HepG2 (cell line): ENCODE results near the gene ZMPSTE24. TPM values are rescaled to one million over a fixed set of nuclear protein-coding genes. Genes with fewer than 3 reads are reported as not detected.
A peak's percentile ranks its signal among the peaks of the same experiment; 100 is the strongest.

Source experiments
- FOXC1 ChIP-seq: sonication (generic); formaldehyde crosslinking; IDR thresholded peaks from 2 replicates; pipeline ENCODE4 v1.8.0; 2022; ENCODE audit warnings: mild to moderate bottlenecking, missing genetic modification reagents, borderline replicate concordance
- MLLT10 ChIP-seq: sonication (generic); formaldehyde crosslinking; IDR thresholded peaks from 2 replicates; pipeline ENCODE4 v1.4.0; 2020; ENCODE audit warnings: missing genetic modification reagents
- RAD21 ChIP-seq: fragments of 450-650 bp; formaldehyde crosslinking; IDR thresholded peaks from 2 replicates; pipeline ENCODE4 v1.5.0; 2020; ENCODE audit warnings: mild to moderate bottlenecking
- U2AF1 ChIP-seq: fragments of 200-400 bp; formaldehyde crosslinking; optimal IDR thresholded peaks from 2 replicates; pipeline ENCODE3; 2017; ENCODE audit warnings: mild to moderate bottlenecking, low read depth, low read length
- U2AF2 ChIP-seq: fragments of 200-400 bp; formaldehyde crosslinking; IDR thresholded peaks from 2 replicates; pipeline ENCODE4 v1.6.1; 2017; ENCODE audit warnings: low read depth, mild to moderate bottlenecking, low read length
- ZNF337 ChIP-seq: sonication (generic); formaldehyde crosslinking; IDR thresholded peaks from 2 replicates; pipeline ENCODE4 v1.5.1; 2020; ENCODE audit warnings: missing genetic modification reagents, low read depth, mild to moderate bottlenecking, borderline replicate concordance
- ZNF792 ChIP-seq: IDR thresholded peaks from 2 replicates; pipeline ENCODE4 v1.6.1; 2016
- polyA plus RNA-seq, 8 experiments: library from polyadenylated mRNA; depleted of rRNA in 3 of 8; stranded (reverse) in 7 of 8; unstranded in 1 of 8; fragments of >200 nt; fragmentation: Illumina TruSeq in 4 of 8; extraction: Trizol in 4 of 8; gene quantifications; 2 replicates each; pipeline versions ENCODE4 v1.2.1 to v1.2.3, GENCODE V29; 2011 to 2016; ENCODE audit warnings: low read depth in 4 of 8, missing spikeins in 1 of 8, mixed read lengths in 1 of 8; ENCODE audit not compliant: insufficient read depth in 1 of 8
- total RNA-seq, 5 experiments: library from RNA; depleted of rRNA; stranded (reverse); fragments of >200 nt; fragmentation: Illumina TruSeq; extraction: Trizol; gene quantifications; 2 replicates each; pipeline ENCODE4 v1.2.3, GENCODE V29; 2016; ENCODE audit warnings: low read depth in 1 of 5
- TF ChIP-seq, protein P1 (sequence below), 2 experiments: sonication (generic) in 1 of 2; formaldehyde crosslinking in 1 of 2; IDR thresholded peaks; 2 replicates each; pipeline versions ENCODE4 v1.4.0 to v1.6.1; 2016 to 2020; ENCODE audit warnings: borderline replicate concordance in 1 of 2, low read depth in 1 of 2, mild to moderate bottlenecking in 1 of 2, missing genetic modification reagents in 1 of 2
- TF ChIP-seq, protein P2 (sequence below): sonication (generic); formaldehyde crosslinking; IDR thresholded peaks from 2 replicates; pipeline ENCODE4 v1.8.0; 2022; ENCODE audit warnings: mild to moderate bottlenecking, missing genetic modification reagents; ENCODE audit not compliant: insufficient replicate concordance
- TF ChIP-seq, protein P3 (sequence below): sonication (generic); formaldehyde crosslinking; IDR thresholded peaks from 2 replicates; pipeline ENCODE4 v1.5.1; 2020; ENCODE audit warnings: mild to moderate bottlenecking, missing genetic modification reagents, moderate library complexity
- TF ChIP-seq, protein P4 (sequence below), 2 experiments: sonication (generic) in 1 of 2; formaldehyde crosslinking in 1 of 2; IDR thresholded peaks; 2 replicates each; pipeline versions ENCODE4 v1.6.1 to v1.9.0; 2014 to 2022; ENCODE audit warnings: antibody characterized with exemption in 1 of 2, borderline replicate concordance in 1 of 2, inconsistent platforms in 1 of 2, low read depth in 1 of 2, missing genetic modification reagents in 1 of 2

The ZMPSTE24 gene
- total and polyA plus RNA-seq, 2 of the 13 experiments (the other 11 are each of a cell fraction or from before 2014, with no cell fraction given): 13.6 to 60.2 TPM

DNA sequence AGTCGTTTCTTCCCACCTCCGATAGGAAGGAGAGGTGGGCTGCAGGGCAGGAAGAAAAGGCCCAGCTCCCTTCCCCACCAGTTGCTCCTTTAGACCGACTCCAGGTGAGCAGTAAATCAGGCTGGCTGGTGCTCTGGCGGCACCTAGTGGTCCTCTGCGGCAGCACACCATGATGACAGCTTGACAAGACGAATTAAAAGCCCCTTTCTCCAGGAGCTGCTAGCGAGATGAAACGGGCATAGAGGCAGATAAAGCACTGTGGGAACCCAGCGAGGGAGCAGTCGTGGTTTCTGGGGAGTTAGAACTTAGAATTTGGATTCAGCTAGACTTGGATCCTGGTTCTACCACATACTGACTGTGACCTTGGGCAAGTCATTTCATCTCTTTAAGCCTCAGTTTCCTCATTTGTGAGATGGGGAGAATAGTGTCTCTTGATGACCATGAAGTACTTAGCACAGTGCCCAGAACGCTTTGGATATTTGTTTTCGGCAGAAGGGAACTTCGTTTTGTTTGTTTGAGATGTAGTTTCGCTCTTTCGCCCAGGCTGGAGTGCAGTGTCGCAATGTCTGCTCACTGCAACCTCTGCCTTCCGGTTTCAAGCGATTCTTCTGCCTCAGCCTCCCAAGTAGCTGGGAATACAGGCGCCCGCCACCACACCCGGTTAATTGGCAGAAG lies 80.8 kb downstream of the ZMPSTE24 start (continued):
- TF ChIP-seq, protein P1, sequence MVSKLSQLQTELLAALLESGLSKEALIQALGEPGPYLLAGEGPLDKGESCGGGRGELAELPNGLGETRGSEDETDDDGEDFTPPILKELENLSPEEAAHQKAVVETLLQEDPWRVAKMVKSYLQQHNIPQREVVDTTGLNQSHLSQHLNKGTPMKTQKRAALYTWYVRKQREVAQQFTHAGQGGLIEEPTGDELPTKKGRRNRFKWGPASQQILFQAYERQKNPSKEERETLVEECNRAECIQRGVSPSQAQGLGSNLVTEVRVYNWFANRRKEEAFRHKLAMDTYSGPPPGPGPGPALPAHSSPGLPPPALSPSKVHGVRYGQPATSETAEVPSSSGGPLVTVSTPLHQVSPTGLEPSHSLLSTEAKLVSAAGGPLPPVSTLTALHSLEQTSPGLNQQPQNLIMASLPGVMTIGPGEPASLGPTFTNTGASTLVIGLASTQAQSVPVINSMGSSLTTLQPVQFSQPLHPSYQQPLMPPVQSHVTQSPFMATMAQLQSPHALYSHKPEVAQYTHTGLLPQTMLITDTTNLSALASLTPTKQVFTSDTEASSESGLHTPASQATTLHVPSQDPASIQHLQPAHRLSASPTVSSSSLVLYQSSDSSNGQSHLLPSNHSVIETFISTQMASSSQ (IDR thresholded peaks at IDR 0.05; ENCODE audit: low read depth): no peak
- TF ChIP-seq, protein P1 (CRISPR knock-in tag; IDR thresholded peaks at IDR 0.05; ENCODE audit: borderline replicate concordance): 0 out of 2 replicates have a peak, but pooled peaks have one; percentile 40
- TF ChIP-seq U2AF1 (no peak), U2AF2 (no peak), MLLT10 (CRISPR knock-in tag) (no peak), ZNF792 (0 out of 2 replicates have a peak, but pooled peaks have one; percentile 31), FOXC1 (CRISPR knock-in tag) (peak; percentile 34; the same call in 1 of the 2 replicates), ZNF337 (CRISPR knock-in tag) (no peak), RAD21 (peak; percentile 94)
- TF ChIP-seq, protein P2, sequence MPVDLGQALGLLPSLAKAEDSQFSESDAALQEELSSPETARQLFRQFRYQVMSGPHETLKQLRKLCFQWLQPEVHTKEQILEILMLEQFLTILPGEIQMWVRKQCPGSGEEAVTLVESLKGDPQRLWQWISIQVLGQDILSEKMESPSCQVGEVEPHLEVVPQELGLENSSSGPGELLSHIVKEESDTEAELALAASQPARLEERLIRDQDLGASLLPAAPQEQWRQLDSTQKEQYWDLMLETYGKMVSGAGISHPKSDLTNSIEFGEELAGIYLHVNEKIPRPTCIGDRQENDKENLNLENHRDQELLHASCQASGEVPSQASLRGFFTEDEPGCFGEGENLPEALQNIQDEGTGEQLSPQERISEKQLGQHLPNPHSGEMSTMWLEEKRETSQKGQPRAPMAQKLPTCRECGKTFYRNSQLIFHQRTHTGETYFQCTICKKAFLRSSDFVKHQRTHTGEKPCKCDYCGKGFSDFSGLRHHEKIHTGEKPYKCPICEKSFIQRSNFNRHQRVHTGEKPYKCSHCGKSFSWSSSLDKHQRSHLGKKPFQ: no peak
- TF ChIP-seq, protein P3, sequence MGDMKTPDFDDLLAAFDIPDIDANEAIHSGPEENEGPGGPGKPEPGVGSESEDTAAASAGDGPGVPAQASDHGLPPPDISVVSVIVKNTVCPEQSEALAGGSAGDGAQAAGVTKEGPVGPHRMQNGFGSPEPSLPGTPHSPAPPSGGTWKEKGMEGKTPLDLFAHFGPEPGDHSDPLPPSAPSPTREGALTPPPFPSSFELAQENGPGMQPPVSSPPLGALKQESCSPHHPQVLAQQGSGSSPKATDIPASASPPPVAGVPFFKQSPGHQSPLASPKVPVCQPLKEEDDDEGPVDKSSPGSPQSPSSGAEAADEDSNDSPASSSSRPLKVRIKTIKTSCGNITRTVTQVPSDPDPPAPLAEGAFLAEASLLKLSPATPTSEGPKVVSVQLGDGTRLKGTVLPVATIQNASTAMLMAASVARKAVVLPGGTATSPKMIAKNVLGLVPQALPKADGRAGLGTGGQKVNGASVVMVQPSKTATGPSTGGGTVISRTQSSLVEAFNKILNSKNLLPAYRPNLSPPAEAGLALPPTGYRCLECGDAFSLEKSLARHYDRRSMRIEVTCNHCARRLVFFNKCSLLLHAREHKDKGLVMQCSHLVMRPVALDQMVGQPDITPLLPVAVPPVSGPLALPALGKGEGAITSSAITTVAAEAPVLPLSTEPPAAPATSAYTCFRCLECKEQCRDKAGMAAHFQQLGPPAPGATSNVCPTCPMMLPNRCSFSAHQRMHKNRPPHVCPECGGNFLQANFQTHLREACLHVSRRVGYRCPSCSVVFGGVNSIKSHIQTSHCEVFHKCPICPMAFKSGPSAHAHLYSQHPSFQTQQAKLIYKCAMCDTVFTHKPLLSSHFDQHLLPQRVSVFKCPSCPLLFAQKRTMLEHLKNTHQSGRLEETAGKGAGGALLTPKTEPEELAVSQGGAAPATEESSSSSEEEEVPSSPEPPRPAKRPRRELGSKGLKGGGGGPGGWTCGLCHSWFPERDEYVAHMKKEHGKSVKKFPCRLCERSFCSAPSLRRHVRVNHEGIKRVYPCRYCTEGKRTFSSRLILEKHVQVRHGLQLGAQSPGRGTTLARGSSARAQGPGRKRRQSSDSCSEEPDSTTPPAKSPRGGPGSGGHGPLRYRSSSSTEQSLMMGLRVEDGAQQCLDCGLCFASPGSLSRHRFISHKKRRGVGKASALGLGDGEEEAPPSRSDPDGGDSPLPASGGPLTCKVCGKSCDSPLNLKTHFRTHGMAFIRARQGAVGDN: peak; percentile 46
- TF ChIP-seq, protein P4, sequence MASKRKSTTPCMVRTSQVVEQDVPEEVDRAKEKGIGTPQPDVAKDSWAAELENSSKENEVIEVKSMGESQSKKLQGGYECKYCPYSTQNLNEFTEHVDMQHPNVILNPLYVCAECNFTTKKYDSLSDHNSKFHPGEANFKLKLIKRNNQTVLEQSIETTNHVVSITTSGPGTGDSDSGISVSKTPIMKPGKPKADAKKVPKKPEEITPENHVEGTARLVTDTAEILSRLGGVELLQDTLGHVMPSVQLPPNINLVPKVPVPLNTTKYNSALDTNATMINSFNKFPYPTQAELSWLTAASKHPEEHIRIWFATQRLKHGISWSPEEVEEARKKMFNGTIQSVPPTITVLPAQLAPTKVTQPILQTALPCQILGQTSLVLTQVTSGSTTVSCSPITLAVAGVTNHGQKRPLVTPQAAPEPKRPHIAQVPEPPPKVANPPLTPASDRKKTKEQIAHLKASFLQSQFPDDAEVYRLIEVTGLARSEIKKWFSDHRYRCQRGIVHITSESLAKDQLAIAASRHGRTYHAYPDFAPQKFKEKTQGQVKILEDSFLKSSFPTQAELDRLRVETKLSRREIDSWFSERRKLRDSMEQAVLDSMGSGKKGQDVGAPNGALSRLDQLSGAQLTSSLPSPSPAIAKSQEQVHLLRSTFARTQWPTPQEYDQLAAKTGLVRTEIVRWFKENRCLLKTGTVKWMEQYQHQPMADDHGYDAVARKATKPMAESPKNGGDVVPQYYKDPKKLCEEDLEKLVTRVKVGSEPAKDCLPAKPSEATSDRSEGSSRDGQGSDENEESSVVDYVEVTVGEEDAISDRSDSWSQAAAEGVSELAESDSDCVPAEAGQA (IDR thresholded peaks at IDR 0.05; ENCODE audit: low read depth): no peak
- TF ChIP-seq, protein P4 (CRISPR knock-in tag; IDR thresholded peaks at IDR 0.05; ENCODE audit: borderline replicate concordance): no peak
